K562 (cell line): Measurements from ENCODE around the gene SLC44A1. TPM values are rescaled to one million over a fixed set of nuclear protein-coding genes. Genes with fewer than 3 reads are reported as not detected.

Experiments used
- ARNT ChIP-seq, 2 experiments: fragments of 450-650 bp; IDR thresholded peaks; 2 replicates each; pipeline ENCODE4 v1.6.1; 2016; ENCODE audit warnings: mild to moderate bottlenecking in 1 of 2
- BCL6 ChIP-seq: fragments of 250-450 bp; sonication (Bioruptor Pico); IDR thresholded peaks from 2 replicates; pipeline ENCODE4 v1.4.0; 2020
- CBFB ChIP-seq: sonication (generic); formaldehyde crosslinking; IDR thresholded peaks from 2 replicates; pipeline ENCODE4 v1.4.0; 2020; ENCODE audit warnings: mild to moderate bottlenecking, missing genetic modification reagents
- CREBBP ChIP-seq: IDR thresholded peaks from one replicate; pipeline ENCODE4 v1.6.1; 2012; ENCODE audit warnings: low read depth, mild to moderate bottlenecking, control low read depth, inconsistent platforms, low read length
- E2F3 ChIP-seq: fragments of 250-450 bp; sonication (Bioruptor Pico); IDR thresholded peaks from 2 replicates; pipeline ENCODE4 v1.4.0; 2020; ENCODE audit warnings: mild to moderate bottlenecking
- JUNB ChIP-seq: fragments of 450-650 bp; formaldehyde crosslinking; conservative IDR thresholded peaks from 2 replicates; pipeline ENCODE4 v1.4.0; 2020; ENCODE audit warnings: mild to moderate bottlenecking
- LCOR ChIP-seq: sonication (generic); formaldehyde crosslinking; IDR thresholded peaks from 2 replicates; pipeline ENCODE4 v1.8.0; 2022; ENCODE audit warnings: mild to moderate bottlenecking, missing genetic modification reagents
- MTA3 ChIP-seq: fragments of 450-650 bp; formaldehyde crosslinking; IDR thresholded peaks from 2 replicates; pipeline ENCODE4 v1.6.1; 2017; ENCODE audit warnings: mild to moderate bottlenecking, borderline replicate concordance
- NFE2L1 ChIP-seq: fragments of 450-650 bp; IDR thresholded peaks from 2 replicates; pipeline ENCODE4 v1.6.1; 2016; ENCODE audit warnings: missing genetic modification characterization, low read depth, mild to moderate bottlenecking, missing compliant biosample characterization, moderate library complexity, borderline replicate concordance
- NR1H2 ChIP-seq: sonication (generic); formaldehyde crosslinking; IDR thresholded peaks from 2 replicates; pipeline ENCODE4 v1.4.0; 2020; ENCODE audit warnings: mild to moderate bottlenecking, missing genetic modification reagents
- NUFIP1 ChIP-seq: fragments of 450-650 bp; IDR thresholded peaks from 2 replicates; pipeline ENCODE4 v1.6.1; 2018; ENCODE audit not compliant: partially characterized antibody
- PHTF2 ChIP-seq: fragments of 250-450 bp; sonication (Bioruptor Pico); IDR thresholded peaks from 2 replicates; pipeline ENCODE4 v1.5.0; 2021; ENCODE audit warnings: mild to moderate bottlenecking
- PTRF ChIP-seq: fragments of 450-650 bp; IDR thresholded peaks from 2 replicates; pipeline ENCODE4 v1.6.1; 2016; ENCODE audit warnings: mild to moderate bottlenecking, missing genetic modification characterization, missing compliant biosample characterization
- ZFP36 ChIP-seq: fragments of 150-350 bp; IDR thresholded peaks from 2 replicates; pipeline ENCODE4 v1.6.1; 2018; ENCODE audit warnings: low read length, low read depth; ENCODE audit not compliant: partially characterized antibody
- ZKSCAN8 ChIP-seq: fragments of 200-800 bp; sonication (Bioruptor generic); IDR thresholded peaks from 2 replicates; pipeline ENCODE4 v1.6.1; 2016; ENCODE audit warnings: missing genetic modification characterization, missing compliant biosample characterization
- ZNF764 ChIP-seq: fragments of 250-450 bp; sonication (Bioruptor Pico); IDR thresholded peaks from 2 replicates; pipeline ENCODE4 v1.4.0; 2020; ENCODE audit warnings: low read depth, mild to moderate bottlenecking, moderate library complexity
- ZNF785 ChIP-seq: fragments of 250-450 bp; sonication (Bioruptor Pico); IDR thresholded peaks from 2 replicates; pipeline ENCODE4 v1.4.0; 2020; ENCODE audit warnings: mild to moderate bottlenecking
- ZNF79 ChIP-seq: fragments of 250-450 bp; sonication (Bioruptor Pico); IDR thresholded peaks from 2 replicates; pipeline ENCODE4 v1.4.0; 2020; ENCODE audit warnings: low read depth, mild to moderate bottlenecking, moderate library complexity
- polyA plus RNA-seq, 8 experiments: library from polyadenylated mRNA; depleted of rRNA in 4 of 8; stranded (reverse) in 5 of 8; unstranded in 3 of 8; fragments of >200 nt; fragmentation: Nextera tagmentation in 2 of 8; fragmentation: Illumina TruSeq in 1 of 8; extraction: Ambion mirVana in 2 of 8; extraction: Trizol in 1 of 8; gene quantifications; 2 replicates each; pipeline versions ENCODE4 v1.2.1 to v1.2.3, GENCODE V29; 2011 to 2014; ENCODE audit warnings: inconsistent platforms in 1 of 8, missing spikeins in 1 of 8
- total RNA-seq, 7 experiments: library from RNA; depleted of rRNA in 6 of 7; stranded (reverse); fragments of >200 nt in 6 of 7; fragmentation: Illumina TruSeq in 2 of 7; extraction: Trizol in 2 of 7; gene quantifications; 2 replicates each; pipeline versions ENCODE4 v1.2.1 to v1.2.3, GENCODE V29; 2011 to 2021; ENCODE audit warnings: low replicate concordance in 1 of 7
- TF ChIP-seq, protein P1 (sequence below): sonication (generic); formaldehyde crosslinking; IDR thresholded peaks from 2 replicates; pipeline ENCODE4 v1.8.0; 2022; ENCODE audit warnings: mild to moderate bottlenecking, missing genetic modification reagents
- TF ChIP-seq, protein P2 (sequence below): IDR thresholded peaks from 2 replicates; pipeline ENCODE4 v1.6.1; 2014; ENCODE audit warnings: antibody characterized with exemption
- TF ChIP-seq, protein P3 (sequence below): fragments of 450-650 bp; formaldehyde crosslinking; IDR thresholded peaks from 2 replicates; pipeline ENCODE4 v1.4.0; 2020; ENCODE audit warnings: mild to moderate bottlenecking
- TF ChIP-seq, protein P4 (sequence below): fragments of 250-450 bp; sonication (Bioruptor Pico); IDR thresholded peaks from 2 replicates; pipeline ENCODE4 v1.8.0; 2021; ENCODE audit warnings: moderate library complexity, mild to moderate bottlenecking, inconsistent platforms
- TF ChIP-seq, protein P5 (sequence below): fragments of 450-650 bp; IDR thresholded peaks from 2 replicates; pipeline ENCODE4 v1.6.1; 2017; ENCODE audit warnings: antibody characterized with exemption

Gene SLC44A1
- total and polyA plus RNA-seq, 9 of the 15 experiments (the other 6 are each of a cell fraction or from before 2014, with no cell fraction given) = 0.11 to 0.59 (median 0.30) TPM

DNA sequence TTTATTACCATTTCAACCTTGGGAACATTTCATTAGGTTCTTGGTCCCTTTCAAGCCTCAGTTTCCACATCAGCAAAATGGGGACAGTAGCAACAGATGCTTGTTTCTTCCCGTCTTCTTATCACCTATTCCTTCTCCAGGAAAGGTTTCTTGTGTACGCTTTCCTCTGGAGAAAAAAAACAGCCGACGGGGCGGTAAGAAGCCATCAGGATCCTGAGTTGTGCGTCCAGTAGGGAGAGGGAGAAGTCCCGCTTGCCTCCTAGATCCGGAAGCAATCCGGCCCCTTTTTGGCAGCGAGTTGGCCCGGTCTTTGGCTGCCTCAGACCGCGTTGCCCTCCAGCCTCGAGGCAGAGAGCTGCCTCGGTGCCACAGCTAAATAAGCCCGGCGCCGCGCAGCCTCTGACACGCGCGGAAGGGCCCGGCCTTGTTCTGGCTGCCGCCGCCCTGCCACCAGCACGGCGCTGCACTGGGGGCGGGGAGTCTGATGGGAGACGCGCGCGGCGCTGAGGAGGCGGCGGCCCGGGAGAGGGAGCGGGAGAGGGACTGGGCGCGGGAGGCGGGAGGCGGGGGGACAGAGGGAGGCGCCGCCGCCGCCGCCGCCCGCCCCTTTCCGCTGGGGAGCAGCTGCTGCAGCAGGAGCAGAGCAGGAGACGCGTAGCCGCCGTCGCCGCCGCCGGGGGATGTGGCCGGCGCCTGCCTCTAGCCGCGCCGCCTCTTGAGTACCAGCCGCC is at the start of gene SLC44A1 (continued):
- TF ChIP-seq ARNT (IDR thresholded peaks at IDR 0.05) (no peak), CREBBP (no peak), NR1H2 (CRISPR knock-in tag) (peak; percentile 94; the same call in 1 of the 2 replicates), PTRF (tag) (no peak), NFE2L1 (tag) (no peak), MTA3 (peak; percentile 78; the same call in 1 of the 2 replicates), ZNF79 (CRISPR knock-in tag) (no peak), ZNF764 (CRISPR knock-in tag) (no peak), PHTF2 (CRISPR knock-in tag) (no peak), JUNB (CRISPR knock-in tag) (no peak), LCOR (CRISPR knock-in tag) (peak; percentile 97), ZKSCAN8 (CRISPR knock-in tag) (no peak), ZNF785 (no peak), NUFIP1 (no peak), ZFP36 (no peak), CBFB (CRISPR knock-in tag) (peak; percentile 40; the same call in 1 of the 2 replicates), BCL6 (no peak), E2F3 (CRISPR knock-in tag) (peak; percentile 75; the same call in 1 of the 2 replicates)
- TF ChIP-seq, protein P1, sequence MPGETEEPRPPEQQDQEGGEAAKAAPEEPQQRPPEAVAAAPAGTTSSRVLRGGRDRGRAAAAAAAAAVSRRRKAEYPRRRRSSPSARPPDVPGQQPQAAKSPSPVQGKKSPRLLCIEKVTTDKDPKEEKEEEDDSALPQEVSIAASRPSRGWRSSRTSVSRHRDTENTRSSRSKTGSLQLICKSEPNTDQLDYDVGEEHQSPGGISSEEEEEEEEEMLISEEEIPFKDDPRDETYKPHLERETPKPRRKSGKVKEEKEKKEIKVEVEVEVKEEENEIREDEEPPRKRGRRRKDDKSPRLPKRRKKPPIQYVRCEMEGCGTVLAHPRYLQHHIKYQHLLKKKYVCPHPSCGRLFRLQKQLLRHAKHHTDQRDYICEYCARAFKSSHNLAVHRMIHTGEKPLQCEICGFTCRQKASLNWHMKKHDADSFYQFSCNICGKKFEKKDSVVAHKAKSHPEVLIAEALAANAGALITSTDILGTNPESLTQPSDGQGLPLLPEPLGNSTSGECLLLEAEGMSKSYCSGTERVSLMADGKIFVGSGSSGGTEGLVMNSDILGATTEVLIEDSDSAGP (CRISPR knock-in tag) = no peak
- TF ChIP-seq, protein P2, sequence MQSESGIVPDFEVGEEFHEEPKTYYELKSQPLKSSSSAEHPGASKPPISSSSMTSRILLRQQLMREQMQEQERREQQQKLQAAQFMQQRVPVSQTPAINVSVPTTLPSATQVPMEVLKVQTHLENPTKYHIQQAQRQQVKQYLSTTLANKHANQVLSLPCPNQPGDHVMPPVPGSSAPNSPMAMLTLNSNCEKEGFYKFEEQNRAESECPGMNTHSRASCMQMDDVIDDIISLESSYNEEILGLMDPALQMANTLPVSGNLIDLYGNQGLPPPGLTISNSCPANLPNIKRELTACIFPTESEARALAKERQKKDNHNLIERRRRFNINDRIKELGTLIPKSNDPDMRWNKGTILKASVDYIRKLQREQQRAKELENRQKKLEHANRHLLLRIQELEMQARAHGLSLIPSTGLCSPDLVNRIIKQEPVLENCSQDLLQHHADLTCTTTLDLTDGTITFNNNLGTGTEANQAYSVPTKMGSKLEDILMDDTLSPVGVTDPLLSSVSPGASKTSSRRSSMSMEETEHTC = 0 out of 2 replicates have a peak, but pooled peaks have one; percentile 39
- TF ChIP-seq, protein P3, sequence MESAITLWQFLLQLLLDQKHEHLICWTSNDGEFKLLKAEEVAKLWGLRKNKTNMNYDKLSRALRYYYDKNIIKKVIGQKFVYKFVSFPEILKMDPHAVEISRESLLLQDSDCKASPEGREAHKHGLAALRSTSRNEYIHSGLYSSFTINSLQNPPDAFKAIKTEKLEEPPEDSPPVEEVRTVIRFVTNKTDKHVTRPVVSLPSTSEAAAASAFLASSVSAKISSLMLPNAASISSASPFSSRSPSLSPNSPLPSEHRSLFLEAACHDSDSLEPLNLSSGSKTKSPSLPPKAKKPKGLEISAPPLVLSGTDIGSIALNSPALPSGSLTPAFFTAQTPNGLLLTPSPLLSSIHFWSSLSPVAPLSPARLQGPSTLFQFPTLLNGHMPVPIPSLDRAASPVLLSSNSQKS (CRISPR knock-in tag) = no peak
- TF ChIP-seq, protein P4, sequence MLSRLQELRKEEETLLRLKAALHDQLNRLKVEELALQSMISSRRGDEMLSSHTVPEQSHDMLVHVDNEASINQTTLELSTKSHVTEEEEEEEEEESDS (CRISPR knock-in tag) = no peak
- TF ChIP-seq, protein P5, sequence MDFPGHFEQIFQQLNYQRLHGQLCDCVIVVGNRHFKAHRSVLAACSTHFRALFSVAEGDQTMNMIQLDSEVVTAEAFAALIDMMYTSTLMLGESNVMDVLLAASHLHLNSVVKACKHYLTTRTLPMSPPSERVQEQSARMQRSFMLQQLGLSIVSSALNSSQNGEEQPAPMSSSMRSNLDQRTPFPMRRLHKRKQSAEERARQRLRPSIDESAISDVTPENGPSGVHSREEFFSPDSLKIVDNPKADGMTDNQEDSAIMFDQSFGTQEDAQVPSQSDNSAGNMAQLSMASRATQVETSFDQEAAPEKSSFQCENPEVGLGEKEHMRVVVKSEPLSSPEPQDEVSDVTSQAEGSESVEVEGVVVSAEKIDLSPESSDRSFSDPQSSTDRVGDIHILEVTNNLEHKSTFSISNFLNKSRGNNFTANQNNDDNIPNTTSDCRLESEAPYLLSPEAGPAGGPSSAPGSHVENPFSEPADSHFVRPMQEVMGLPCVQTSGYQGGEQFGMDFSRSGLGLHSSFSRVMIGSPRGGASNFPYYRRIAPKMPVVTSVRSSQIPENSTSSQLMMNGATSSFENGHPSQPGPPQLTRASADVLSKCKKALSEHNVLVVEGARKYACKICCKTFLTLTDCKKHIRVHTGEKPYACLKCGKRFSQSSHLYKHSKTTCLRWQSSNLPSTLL = no peak
